HUES64 (cell line): ENCODE measurements around the gene ARID5B. TPM values are rescaled to one million over a fixed set of nuclear protein-coding genes. Genes with fewer than 3 reads are reported as not detected.
"Not testable (repeated sequence)": the region's sequence is repeated elsewhere in the genome, so short reads cannot be mapped to it uniquely, and the experiment has no call there.

Experiments
- H3K27ac ChIP-seq: 2 replicates; pipeline ENCODE4 v1.7.0; 2013; ENCODE audit warnings: low read depth, low read length, inconsistent platforms
- H3K27me3 ChIP-seq: 2 replicates; pipeline ENCODE4 v1.6.1; 2013; ENCODE audit warnings: mild to moderate bottlenecking, low read length; ENCODE audit not compliant: insufficient read depth
- H3K36me3 ChIP-seq: 2 replicates; pipeline ENCODE4 v1.6.1; 2013; ENCODE audit warnings: mild to moderate bottlenecking, low read length; ENCODE audit not compliant: insufficient read depth
- H3K4me1 ChIP-seq: 2 replicates; pipeline ENCODE4 v1.6.1; 2013; ENCODE audit warnings: mild to moderate bottlenecking, low read length, moderate library complexity; ENCODE audit not compliant: insufficient read depth
- H3K4me3 ChIP-seq: 2 replicates; pipeline ENCODE4 v1.5.1; 2013; ENCODE audit warnings: mild to moderate bottlenecking, low read length, moderate library complexity
- H3K9ac ChIP-seq: 2 replicates; pipeline ENCODE4 v1.6.1; 2013; ENCODE audit warnings: mild to moderate bottlenecking, low read depth, low read length
- H3K9me3 ChIP-seq: 2 replicates; pipeline ENCODE4 v1.6.1; 2013; ENCODE audit warnings: low read depth, low read length; ENCODE audit not compliant: insufficient read depth
- WGBS: fragments of 150-250, 120-280 bp; methylation state at CpG from one replicate; pipeline ENCODE4 v1.1.7; 2013; ENCODE audit warnings: missing lambda C conversion rate; 5-methylcytosine and 5-hydroxymethylcytosine counted together
- polyA plus RNA-seq, 2 experiments: library from polyadenylated mRNA; stranded (reverse); fragments of 50-300 nt; gene quantifications; one replicate each; pipeline ENCODE4 v1.2.3, GENCODE V29; 2013

The ARID5B gene, protein sequence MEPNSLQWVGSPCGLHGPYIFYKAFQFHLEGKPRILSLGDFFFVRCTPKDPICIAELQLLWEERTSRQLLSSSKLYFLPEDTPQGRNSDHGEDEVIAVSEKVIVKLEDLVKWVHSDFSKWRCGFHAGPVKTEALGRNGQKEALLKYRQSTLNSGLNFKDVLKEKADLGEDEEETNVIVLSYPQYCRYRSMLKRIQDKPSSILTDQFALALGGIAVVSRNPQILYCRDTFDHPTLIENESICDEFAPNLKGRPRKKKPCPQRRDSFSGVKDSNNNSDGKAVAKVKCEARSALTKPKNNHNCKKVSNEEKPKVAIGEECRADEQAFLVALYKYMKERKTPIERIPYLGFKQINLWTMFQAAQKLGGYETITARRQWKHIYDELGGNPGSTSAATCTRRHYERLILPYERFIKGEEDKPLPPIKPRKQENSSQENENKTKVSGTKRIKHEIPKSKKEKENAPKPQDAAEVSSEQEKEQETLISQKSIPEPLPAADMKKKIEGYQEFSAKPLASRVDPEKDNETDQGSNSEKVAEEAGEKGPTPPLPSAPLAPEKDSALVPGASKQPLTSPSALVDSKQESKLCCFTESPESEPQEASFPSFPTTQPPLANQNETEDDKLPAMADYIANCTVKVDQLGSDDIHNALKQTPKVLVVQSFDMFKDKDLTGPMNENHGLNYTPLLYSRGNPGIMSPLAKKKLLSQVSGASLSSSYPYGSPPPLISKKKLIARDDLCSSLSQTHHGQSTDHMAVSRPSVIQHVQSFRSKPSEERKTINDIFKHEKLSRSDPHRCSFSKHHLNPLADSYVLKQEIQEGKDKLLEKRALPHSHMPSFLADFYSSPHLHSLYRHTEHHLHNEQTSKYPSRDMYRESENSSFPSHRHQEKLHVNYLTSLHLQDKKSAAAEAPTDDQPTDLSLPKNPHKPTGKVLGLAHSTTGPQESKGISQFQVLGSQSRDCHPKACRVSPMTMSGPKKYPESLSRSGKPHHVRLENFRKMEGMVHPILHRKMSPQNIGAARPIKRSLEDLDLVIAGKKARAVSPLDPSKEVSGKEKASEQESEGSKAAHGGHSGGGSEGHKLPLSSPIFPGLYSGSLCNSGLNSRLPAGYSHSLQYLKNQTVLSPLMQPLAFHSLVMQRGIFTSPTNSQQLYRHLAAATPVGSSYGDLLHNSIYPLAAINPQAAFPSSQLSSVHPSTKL
- 0.95 TPM for polyA plus RNA-seq (2013, experiment 1 of 2)
- polyA plus RNA-seq (2013, experiment 2 of 2), result 2.2 TPM

GRCh38 chr10:61900829-61901792 is at the start of gene ARID5B:
ARID5B (plus strand) TSS chr10:61901699; CDS start chr10:61901710, 11 bp downstream.
- peak within 1 kb of the TSS; percentile 54 for H3K27ac ChIP-seq
- no peaks in the 10 kb centered on the region for H3K9me3 ChIP-seq
- H3K4me1 ChIP-seq, result peaks cover 45% of the 10 kb centered on the region
- H3K36me3 ChIP-seq, result no peaks in the 10 kb centered on the region
- peak within 1 kb of the TSS; percentile 96 for H3K9ac ChIP-seq
- WGBS, result under 1% methylated on average over 26 of the region's 34 CpGs
- H3K4me3 ChIP-seq, result peak within 1 kb of the TSS; percentile 61
- H3K27me3 ChIP-seq, result peaks cover 57% of the 10 kb centered on the region

DNA sequence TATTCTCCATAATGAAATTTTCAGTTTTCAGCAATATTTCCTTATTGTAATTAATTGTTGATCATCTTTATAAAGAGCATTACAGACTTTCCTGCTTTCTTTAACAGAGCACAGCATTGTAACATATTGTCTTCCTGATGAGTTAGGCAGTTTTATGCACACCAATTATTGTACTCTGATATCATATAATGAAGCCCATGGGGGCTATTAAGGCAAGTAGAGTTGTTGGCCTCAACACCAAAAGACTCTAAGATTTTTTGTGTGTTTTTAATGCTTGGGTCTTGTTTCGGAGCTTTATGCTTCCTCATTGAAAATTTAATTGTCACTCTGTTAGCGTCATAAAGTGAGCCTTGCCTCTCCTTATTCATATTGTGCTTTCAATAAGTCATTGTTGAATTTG is 49.2 kb upstream of the ARID5B start:
- H3K27ac ChIP-seq, result no peak overlapping the region
- no peaks in the 10 kb centered on the region for H3K4me1 ChIP-seq
- H3K4me3 ChIP-seq, result no peak overlapping the region
- 95% methylated on average over 2 of the region's 2 CpGs for WGBS
- H3K9me3 ChIP-seq, result no peaks in the 10 kb centered on the region
- no peaks in the 10 kb centered on the region for H3K36me3 ChIP-seq
- peaks cover 6% of the 10 kb centered on the region; the same call in 1 of the 2 replicates for H3K27me3 ChIP-seq
- H3K9ac ChIP-seq, result no peak overlapping the region

DNA sequence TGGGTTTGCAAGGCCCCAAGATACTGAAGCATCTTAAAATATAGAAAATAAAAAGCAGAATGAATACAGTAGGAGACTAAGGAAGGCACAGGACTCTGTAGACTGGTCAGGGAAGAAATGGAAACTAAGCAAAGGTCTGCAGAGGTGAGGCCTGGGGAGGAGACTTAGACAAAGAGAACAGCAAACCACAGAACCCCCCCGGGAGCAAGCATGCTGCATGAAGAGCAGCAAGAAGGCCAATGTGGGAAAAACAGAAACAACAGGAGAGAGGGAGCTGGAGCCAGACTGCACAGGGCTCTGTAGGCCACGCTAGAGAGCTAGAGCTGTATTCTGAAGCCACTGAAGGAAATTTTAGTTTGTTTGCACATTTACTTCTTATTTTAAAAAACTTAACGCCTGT is 45.7 kb upstream of the ARID5B start:
- Histone ChIP-seq H3K4me3 (no peak overlapping the region), H3K27me3 (no peaks in the 10 kb centered on the region), H3K4me1 (no peaks in the 10 kb centered on the region), H3K9me3 (no peaks in the 10 kb centered on the region), H3K9ac (no peak overlapping the region), H3K27ac (no peak overlapping the region), H3K36me3 (no peaks in the 10 kb centered on the region)
- WGBS, result 93% methylated on average over 3 of the region's 3 CpGs

DNA sequence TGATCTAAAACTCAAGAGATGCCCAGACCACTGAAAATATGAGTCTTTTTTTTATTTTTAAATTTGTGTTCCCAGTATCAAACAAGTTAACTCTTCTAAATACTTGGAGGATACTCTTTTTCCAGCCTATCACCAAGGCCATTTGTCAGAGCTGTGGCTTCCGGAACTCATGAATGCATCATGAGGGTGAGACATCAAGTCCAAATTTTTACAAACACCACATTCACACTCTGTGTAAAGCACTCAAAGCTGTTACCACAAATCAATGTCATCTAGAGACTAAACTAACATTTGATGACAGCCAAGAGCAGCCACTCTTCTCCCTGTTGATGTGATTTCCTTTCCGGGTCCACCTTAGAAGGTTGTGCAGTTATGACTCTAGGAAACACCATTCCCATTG is 43.8 kb upstream of the ARID5B start:
- H3K4me3 ChIP-seq, result no peak overlapping the region
- no peaks in the 10 kb centered on the region for H3K9me3 ChIP-seq
- H3K4me1 ChIP-seq, result no peaks in the 10 kb centered on the region
- H3K27me3 ChIP-seq, result no peaks in the 10 kb centered on the region
- no peak overlapping the region for H3K9ac ChIP-seq
- WGBS, result 92% methylated on average over 2 of the region's 2 CpGs
- no peaks in the 10 kb centered on the region for H3K36me3 ChIP-seq
- H3K27ac ChIP-seq, result no peak overlapping the region

DNA sequence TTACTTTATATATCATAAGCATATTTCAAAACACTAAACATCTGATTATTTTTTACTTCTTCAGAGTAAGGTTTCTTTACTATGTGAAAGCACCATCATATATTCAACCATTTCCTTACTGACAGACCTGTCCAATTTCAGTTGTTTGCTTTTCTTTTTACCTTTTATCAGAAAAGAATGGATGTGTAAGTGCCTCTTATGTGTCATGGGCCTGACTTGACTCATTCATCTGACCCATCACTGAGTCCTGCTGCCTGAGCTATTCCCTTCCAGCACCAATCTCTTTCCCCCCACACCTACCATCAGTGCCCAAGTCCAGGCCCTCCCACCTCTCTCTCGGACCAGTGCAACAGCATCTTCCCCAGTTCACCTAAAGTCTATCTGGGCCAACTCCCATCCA is 41.7 kb upstream of the ARID5B start:
- H3K27ac ChIP-seq, result no peak overlapping the region
- no peaks in the 10 kb centered on the region for H3K4me1 ChIP-seq
- no peaks in the 10 kb centered on the region for H3K9me3 ChIP-seq
- no peaks in the 10 kb centered on the region for H3K27me3 ChIP-seq
- no peak overlapping the region for H3K9ac ChIP-seq
- no peak overlapping the region for H3K4me3 ChIP-seq
- 86% methylated on average over 1 of the region's 1 CpG for WGBS
- H3K36me3 ChIP-seq, result no peaks in the 10 kb centered on the region

DNA sequence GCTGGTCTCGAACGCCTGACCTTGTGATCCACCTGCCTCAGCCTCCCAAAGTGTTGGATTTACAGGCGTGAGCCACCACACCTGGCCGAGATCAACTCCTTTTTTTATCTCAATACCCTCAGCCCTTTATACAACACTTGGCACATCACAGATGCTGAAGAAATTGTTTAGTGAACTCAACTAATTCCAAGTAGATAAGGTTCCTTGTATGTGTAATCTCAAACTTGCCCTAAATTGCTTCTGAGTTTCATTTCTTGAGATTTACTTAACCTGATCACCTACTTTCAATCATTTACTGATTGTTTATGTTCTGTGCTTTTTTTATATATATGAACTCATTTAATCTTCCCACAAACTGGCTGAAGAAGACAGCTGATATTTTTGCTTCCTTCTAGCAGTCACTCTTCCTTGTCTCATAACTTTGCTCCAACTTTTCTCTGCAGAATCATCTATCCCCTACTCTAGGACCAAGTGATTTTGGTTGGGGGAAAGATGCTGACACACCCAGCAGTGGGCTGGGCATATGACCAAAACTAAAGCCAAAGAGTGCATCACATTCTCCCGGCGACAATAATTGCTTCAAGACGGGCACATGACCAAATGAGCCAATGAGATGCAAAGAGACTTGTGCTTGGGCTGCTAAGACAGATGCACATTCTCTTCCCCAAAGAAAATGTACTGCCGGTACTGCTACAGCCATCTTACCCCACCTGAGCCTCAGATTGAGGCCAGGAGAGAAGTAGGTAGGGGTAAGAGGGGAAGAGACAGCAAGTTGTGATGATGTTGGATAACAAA is 40.3 kb upstream of the ARID5B start:
- Histone ChIP-seq H3K27ac (no peak overlapping the region), H3K36me3 (no peaks in the 10 kb centered on the region)
- 91% methylated on average over 8 of the region's 8 CpGs for WGBS

GRCh38 chr10:61863981-61864380 is 37.5 kb upstream of the ARID5B start:
- Histone ChIP-seq H3K4me3 (no peak overlapping the region), H3K27ac (no peak overlapping the region), H3K9ac (no peak overlapping the region), H3K4me1 (no peaks in the 10 kb centered on the region), H3K27me3 (no peaks in the 10 kb centered on the region), H3K9me3 (no peaks in the 10 kb centered on the region), H3K36me3 (no peaks in the 10 kb centered on the region)
- 95% methylated on average over 9 of the region's 10 CpGs for WGBS

More for the DNA sequence above, 40.3 kb upstream of the ARID5B start:
- Histone ChIP-seq H3K4me1 (no peaks in the 10 kb centered on the region), H3K9me3 (no peaks in the 10 kb centered on the region), H3K27me3 (no peaks in the 10 kb centered on the region), H3K4me3 (no peak overlapping the region), H3K9ac (no peak overlapping the region)

GRCh38 chr10:61866700-61867368 is 34.7 kb upstream of the ARID5B start:
- Histone ChIP-seq H3K9me3 (no peaks in the 10 kb centered on the region), H3K27me3 (no peaks in the 10 kb centered on the region), H3K4me1 (no peaks in the 10 kb centered on the region), H3K9ac (no peak overlapping the region), H3K4me3 (no peak overlapping the region), H3K27ac (no peak overlapping the region), H3K36me3 (no peaks in the 10 kb centered on the region)
- WGBS, result 91% methylated on average over 3 of the region's 3 CpGs

DNA sequence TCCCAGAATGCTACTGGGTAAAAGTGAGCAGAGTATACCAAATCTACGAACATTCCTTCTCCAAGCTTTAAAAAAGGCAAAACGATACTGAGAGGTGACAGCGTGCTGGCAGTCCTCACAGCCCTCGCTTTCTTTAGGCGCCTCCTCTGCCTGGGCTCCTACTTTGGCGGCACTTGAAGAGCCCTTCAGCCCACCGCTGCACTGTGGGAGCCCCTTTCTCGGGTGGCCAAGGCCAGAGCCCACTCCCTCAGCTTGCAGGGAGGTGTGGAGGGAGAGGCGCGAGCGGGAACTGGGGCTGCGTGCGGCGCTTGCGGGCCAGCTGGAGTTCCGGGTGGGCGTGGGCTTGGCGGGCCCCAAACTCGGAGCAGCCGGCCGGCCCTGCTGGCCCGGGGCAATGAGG is 34.1 kb upstream of the ARID5B start:
- not testable (repeated sequence) for H3K27ac ChIP-seq
- 94% methylated on average over 22 of the region's 22 CpGs for WGBS

More for the DNA sequence above, 34.1 kb upstream of the ARID5B start:
- H3K36me3 ChIP-seq, H3K4me3 ChIP-seq, H3K9me3 ChIP-seq, H3K4me1 ChIP-seq, H3K27me3 ChIP-seq, H3K9ac ChIP-seq: not testable (repeated sequence)
